ENCODE results near the gene SLC25A45.

Gene SLC25A45, protein sequence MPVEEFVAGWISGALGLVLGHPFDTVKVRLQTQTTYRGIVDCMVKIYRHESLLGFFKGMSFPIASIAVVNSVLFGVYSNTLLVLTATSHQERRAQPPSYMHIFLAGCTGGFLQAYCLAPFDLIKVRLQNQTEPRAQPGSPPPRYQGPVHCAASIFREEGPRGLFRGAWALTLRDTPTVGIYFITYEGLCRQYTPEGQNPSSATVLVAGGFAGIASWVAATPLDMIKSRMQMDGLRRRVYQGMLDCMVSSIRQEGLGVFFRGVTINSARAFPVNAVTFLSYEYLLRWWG

DNA sequence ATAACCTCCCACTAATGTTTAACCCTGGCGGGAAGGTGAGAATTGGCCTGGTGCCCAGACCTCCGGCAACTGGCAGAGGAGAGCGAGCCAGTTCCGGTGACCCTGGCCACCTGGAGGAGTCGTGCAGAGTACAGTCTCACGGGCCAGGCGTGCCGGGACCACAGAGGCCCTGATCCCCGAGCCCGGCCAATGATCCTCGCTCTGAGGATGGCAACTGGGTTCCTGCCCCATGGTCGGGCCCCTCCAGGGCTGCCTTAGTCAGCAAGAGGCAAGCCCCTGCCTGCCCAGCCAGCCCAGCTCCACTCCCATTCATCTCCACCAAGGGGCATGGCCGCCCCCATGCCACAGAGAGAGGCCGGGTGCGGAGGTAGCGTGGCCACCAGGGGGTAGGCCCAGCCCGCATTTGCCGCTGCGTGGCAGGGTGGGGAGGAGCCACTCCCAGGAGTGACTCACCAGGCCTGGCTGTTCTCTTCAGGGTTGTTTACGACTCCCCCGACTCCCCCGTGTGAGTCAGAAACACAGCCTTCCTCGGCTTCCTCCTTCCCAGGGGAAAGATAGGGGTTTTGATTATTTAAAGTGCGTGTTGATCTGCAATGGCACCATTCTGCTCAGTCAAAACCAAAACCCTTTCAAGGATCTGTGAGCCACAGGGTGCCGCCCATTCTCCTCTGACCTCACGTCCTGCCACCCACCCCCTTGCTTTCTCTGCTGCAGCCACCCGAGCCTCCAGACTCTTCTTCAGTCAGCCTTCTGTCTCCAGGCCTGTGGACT lies at the start of gene SLC25A45:
Gene SLC25A45, minus strand, starts transcription at position 614 of the 771 bp plus-strand sequence. CDS start 695 bp downstream, outside the sequence.
- DNase-seq (ENCODE audit: low spot score), result peak; percentile 96

DNA sequence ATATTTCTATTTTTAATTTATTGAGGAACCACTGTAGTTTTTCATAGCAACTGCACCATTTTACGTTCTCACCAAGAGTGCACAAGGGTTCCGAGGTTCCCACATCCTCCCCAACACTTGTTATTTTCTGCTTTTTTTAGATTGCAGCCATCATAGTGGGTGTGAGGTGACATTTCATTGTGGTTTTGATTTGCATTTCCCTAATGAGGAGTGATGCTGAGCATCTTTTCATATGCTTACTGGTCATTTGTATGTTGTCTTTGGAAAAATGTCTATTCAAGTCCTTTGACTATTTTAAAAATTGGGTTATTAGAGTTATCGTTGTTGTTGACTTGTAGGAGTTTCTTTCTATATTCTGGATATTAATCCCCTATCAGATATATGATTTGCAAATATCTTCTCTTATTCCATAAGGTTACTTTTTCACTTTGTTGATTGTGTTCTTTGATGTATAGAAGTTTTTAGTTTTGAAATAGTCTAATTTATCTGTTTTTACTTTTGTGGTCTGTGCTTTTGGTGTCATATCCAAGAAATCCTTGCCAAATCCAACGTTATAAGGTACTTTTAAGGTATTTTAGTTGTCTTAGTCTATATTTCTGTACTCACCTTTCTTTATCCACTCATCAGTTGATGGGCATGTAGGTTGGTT lies 49.1 kb upstream of the SLC25A45 start:
- DNase-seq (ENCODE audit: low spot score), result no peak

DNA sequence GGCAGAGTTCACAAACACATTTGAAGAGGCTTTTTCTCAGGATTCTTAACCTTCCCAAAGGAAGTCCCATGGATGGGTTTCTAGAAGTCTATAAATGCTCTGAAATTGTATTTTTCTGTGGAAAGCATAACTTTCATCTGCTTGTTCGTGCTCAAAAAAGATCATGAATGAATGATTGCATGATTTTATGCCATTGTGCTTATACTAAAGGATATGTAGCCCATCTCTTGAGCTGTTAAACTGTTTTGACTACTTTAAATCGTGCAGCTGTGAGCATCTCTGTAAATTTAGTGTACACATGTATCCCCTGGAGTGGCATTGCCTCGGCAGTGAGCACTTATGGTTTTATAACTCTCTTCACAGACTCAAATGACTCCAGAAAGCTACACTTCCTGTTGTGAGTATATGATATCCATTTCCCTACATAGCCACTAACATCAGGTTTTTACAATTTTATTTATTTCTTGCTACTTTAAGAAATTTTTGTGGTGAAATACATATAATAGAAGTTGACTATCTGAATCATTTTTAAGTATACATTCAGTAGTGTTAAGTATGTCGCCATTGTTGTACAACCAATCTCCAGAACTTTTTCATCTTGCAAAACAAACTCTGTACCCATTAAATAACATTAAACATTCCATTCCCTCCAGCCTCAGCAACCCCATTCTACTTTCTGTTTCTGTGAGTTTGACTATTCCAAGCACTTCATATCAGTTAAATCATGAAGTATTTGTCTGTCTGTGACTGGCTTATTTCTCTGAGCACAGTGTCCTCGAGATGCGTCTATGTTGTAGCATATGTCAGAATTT lies 48.2 kb upstream of the SLC25A45 start:
- DNase-seq (ENCODE audit: low spot score), result no peak

DNA sequence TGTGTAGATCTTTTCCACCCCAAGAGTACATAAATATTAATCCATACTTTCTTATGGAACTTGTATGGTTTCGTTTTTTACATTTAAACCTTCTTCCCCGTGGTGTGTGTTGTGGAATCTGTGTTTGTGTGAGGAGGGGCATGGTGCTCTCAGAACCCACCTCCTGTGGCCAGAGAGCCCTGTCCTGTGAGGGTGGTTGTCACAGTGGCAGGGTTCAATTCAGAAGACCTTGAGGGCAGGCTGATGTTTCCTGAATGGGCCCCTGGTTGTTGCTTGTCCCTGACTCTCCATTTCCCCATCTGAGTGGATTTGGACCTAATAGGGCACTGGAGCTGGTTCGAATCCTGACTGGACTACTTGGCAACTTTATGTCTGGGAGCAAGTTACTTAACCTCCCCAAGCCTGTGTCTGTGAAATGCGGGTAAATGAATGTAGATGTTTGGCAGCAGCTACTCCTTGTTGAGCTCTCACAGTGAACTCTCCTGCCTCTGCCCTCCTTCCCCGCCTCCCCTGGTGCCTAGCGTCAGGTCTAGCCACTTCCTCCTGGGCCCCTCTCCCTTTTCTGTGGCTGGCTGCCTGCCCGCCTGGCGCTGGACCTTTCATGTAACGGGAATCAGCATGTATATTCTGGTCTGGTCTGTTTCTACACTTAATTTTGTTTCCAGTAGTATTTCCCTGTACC lies 47.4 kb upstream of the SLC25A45 start:
- no peak for DNase-seq (ENCODE audit: low spot score)

DNA sequence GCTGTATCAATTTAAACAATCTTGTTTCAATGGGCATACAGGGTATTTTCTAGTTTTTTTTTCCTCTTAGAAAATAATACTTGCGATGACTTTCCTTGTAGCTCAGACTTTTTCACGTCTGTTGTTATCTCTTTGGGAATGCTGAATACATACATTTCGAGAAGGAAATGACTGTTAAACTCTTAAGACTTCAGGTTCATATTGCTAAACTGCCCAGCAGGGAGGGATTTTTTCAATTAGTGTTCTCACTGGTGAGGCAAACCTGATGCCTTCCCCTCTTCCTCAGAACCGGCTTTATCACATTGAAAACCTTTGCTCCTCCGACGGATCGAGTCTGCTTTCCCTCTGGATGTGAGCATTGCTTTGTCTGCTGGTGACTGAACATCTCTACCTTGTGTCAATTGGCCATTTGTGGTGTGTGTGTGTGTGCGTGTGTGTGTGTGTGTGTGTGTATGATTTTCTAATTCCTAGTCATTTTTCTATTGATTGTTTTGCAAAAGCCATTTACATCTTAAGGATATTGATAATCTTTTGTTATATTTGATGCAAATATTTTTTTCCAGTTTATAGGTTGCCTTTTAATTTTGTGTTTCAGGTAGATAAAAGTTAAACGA lies 46.7 kb upstream of the SLC25A45 start:
- no peak for DNase-seq (ENCODE audit: low spot score)

DNA sequence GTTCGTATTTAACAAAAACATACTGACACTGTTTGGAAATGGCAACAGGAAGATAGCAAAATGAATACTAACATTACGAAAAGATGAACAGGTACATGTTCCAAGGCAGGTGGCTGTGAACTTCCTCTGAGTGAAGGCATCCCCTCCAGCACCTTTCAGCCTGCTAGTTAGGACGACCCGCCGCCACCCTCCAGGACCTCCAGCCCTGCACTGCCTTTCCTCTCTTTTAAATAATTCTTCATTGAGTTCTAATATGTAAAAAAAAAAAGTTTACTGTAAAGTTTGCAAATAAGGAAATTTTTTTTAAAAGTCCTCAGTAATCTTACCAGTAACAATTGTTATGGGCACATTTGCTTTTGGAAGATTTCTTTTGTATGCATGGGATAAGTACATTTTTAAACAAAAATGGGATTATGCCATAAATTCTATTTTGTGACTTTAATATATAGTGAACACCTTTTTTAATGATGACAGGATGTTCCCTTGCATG lies 46.2 kb upstream of the SLC25A45 start:
- DNase-seq (ENCODE audit: low spot score), result no peak

DNA sequence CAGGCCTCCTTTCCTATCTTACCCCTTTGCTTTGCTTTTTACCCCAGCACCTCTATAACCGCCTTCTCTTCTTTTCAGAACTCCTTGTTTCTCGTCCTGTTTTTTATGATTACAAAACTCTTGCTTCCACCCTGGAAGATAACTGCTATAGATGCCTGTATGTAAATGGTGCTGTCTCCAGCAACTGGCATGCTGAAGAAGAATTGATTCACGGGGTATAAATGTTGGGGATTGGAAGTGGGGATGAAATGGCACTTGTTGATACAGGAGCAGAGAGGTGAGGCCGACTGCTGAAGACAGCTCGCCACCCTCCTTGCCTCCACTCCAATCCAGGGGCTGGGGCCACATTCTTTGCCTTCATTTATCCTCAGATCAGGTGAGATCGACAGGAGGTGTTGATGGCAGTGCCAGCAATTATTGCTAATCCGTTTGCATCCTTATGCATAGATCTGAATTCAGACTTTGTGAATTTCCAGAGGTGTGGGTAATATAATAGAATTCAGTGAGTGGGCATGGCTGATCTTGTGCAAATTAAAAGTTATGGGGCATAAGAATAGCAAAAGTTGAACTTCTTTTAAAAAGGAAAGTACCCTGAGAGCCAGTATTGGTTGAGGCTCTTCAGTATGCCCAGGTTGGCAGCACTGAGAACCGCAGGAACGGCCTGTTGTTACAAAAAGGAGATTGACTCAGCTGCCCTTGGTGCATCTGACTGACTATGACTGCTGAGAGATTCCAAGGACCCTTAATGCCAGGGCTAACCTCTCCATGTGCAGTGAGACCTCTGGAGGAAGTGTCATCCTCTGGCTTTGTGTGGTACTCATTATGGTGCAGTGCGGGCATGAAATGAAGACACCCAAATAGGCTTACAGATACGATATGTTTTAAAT lies 45.5 kb upstream of the SLC25A45 start:
- no peak for DNase-seq (ENCODE audit: low spot score)

DNA sequence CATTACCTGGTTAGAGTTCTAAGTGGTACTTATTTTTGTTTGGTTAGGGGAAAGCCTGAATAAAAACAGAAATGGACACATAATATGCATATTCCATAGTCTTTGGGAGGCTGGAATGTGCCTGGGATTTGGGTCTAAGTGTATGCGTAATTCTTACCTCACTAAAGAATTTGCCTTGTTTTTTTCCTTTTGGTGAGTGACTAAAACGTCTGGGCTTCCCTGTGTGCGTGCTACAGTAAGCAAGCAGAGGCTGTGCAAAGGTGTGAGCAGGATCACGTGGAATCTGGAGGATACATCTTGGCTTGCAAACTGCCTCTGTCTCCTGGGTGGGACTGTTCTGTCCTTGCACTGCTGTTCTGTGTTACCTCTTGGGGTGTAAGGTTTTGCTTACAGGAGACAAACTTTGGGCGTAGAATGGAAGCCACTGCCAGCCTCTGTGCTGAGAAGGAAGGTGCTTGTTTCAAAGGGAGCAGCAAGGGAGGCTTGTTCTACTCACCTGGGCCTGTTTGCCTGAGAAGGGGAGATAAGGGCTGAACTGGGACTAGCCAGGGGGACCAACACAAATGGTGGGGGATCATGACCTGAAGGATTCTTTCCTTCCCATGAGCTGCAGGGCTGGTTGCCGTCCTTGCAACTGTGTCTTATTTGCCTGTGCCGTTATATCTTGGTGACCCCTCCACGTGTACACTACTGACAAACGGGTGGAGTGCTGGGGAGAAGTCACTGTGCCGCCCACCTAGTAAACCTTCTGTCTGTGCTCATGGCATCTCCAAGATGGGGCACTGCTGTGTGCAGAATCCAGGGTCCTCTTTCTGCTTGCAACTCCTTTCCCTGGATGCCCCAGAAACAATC lies 44.6 kb upstream of the SLC25A45 start:
- DNase-seq (ENCODE audit: low spot score), result no peak

DNA sequence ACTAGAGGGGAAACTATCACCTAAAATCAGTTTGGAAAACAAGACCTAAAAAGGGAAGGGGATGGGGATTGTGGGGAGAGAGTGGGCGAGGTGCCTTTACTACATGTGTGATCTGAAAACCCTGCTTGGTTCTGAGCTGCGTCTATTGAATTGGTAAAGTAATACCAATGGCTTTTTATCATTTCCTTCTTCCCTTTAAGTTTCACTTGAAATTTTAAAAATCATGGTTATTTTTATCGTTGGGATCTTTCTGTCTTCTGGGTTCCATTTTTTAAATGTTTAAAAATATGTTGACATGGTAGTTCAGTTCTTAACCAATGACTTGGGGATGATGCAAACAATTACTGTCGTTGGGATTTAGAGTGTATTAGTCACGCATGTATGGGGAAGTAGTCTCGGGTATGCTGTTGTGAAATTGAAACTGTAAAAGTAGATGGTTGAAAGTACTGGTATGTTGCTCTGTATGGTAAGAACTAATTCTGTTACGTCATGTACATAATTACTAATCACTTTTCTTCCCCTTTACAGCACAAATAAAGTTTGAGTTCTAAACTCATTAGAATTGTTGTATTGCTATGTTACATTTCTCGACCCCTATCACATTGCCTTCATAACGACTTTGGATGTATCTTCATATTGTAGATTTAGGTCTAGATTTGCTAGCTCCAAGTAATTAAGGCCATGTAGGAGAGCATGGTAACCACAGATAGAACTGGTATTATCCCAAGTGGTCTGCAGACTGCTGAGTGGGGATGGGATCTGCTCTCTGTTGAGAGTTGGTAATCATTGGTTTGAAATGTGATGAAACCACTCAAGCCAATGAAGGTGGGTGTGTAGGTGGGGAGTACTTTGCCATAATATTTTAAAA lies 43.8 kb upstream of the SLC25A45 start:
- no peak for DNase-seq (ENCODE audit: low spot score)

DNA sequence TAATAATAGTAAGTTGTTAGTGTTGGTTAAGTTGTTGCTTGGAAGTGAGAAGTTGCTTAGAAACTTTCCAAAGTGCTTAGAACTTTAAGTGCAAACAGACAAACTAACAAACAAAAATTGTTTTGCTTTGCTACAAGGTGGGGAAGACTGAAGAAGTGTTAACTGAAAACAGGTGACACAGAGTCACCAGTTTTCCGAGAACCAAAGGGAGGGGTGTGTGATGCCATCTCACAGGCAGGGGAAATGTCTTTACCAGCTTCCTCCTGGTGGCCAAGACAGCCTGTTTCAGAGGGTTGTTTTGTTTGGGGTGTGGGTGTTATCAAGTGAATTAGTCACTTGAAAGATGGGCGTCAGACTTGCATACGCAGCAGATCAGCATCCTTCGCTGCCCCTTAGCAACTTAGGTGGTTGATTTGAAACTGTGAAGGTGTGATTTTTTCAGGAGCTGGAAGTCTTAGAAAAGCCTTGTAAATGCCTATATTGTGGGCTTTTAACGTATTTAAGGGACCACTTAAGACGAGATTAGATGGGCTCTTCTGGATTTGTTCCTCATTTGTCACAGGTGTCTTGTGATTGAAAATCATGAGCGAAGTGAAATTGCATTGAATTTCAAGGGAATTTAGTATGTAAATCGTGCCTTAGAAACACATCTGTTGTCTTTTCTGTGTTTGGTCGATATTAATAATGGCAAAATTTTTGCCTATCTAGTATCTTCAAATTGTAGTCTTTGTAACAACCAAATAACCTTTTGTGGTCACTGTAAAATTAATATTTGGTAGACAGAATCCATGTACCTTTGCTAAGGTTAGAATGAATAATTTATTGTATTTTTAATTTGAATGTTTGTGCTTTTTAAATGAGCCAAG lies 42.9 kb upstream of the SLC25A45 start:
- no peak for DNase-seq (ENCODE audit: low spot score)

DNA sequence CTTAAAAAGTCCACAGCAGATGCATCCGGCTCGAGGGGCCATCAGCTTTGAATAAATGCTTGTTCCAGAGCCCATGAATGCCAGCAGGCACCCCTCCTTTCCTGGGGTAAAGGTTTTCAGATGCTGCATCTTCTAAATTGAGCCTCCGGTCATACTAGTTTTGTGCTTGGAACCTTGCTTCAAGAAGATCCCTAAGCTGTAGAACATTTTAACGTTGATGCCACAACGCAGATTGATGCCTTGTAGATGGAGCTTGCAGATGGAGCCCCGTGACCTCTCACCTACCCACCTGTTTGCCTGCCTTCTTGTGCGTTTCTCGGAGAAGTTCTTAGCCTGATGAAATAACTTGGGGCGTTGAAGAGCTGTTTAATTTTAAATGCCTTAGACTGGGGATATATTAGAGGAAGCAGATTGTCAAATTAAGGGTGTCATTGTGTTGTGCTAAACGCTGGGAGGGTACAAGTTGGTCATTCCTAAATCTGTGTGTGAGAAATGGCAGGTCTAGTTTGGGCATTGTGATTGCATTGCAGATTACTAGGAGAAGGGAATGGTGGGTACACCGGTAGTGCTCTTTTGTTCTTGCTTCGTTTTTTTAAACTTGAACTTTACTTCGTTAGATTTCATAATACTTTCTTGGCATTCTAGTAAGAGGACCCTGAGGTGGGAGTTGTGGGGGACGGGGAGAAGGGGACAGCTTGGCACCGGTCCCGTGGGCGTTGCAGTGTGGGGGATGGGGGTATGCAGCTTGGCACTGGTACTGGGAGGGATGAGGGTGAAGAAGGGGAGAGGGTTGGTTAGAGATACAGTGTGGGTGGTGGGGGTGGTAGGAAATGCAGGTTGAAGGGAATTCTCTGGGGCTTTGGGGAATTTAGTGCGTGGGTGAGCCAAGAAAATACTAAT lies 42.0 kb upstream of the SLC25A45 start:
- peak; percentile 60 for DNase-seq (ENCODE audit: low spot score)

DNA sequence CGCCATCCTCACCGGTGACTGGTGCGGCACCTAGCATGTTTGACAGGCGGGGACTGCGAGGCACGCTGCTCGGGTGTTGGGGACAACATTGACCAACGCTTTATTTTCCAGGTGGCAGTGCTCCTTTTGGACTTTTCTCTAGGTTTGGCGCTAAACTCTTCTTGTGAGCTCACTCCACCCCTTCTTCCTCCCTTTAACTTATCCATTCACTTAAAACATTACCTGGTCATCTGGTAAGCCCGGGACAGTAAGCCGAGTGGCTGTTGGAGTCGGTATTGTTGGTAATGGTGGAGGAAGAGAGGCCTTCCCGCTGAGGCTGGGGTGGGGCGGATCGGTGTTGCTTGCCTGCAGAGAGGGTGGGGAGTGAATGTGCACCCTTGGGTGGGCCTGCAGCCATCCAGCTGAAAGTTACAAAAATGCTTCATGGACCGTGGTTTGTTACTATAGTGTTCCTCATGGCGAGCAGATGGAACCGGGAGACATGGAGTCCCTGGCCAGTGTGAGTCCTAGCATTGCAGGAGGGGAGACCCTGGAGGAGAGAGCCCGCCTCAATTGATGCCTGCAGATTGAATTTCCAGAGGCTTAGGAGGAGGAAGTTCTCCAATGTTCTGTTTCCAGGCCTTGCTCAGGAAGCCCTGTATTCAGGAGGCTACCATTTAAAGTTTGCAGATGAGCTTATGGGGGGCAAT lies 41.2 kb upstream of the SLC25A45 start:
- no peak for DNase-seq (ENCODE audit: low spot score)

DNA sequence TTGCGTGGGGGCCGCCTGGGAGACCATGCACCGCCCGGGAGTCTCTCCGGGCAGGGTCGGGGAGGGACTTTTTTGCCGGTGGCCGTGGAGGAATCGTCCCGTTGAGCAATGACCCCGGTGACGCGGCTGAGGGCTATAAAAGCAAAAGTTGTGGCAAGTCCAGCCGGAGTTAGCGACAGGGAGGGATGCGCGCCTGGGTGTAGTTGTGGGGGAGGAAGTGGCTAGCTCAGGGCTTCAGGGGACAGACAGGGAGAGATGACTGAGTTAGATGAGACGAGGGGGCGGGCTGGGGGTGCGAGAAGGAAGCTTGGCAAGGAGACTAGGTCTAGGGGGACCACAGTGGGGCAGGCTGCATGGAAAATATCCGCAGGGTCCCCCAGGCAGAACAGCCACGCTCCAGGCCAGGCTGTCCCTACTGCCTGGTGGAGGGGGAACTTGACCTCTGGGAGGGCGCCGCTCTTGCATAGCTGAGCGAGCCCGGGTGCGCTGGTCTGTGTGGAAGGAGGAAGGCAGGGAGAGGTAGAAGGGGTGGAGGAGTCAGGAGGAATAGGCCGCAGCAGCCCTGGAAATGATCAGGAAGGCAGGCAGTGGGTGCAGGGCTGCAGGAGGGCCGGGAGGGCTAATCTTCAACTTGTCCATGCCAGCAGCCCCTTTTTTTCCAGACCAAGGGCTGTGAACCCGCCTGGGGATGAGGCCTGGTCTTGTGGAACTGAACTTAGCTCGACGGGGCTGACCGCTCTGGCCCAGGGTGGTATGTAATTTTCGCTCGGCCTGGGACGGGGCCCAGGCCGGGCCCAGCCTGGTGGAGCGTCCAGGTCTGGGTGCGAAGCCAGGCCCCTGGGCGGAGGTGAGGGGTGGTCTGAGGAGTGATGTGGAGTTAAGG lies 40.4 kb upstream of the SLC25A45 start, which contains the start of gene NEAT1:
Gene NEAT1, plus strand, starts transcription at position 166 of the 883 bp plus-strand sequence.
- DNase-seq (ENCODE audit: low spot score), result peak; percentile 84

Data from GM03348 (cell line).